ENCODE results near the gene BEST1. TPM values are rescaled to one million over a fixed set of nuclear protein-coding genes. Genes with fewer than 3 reads are reported as not detected.

The BEST1 gene
- under 0.01 TPM in 1 of 2 replicates, not detected in the other for total RNA-seq

DNA sequence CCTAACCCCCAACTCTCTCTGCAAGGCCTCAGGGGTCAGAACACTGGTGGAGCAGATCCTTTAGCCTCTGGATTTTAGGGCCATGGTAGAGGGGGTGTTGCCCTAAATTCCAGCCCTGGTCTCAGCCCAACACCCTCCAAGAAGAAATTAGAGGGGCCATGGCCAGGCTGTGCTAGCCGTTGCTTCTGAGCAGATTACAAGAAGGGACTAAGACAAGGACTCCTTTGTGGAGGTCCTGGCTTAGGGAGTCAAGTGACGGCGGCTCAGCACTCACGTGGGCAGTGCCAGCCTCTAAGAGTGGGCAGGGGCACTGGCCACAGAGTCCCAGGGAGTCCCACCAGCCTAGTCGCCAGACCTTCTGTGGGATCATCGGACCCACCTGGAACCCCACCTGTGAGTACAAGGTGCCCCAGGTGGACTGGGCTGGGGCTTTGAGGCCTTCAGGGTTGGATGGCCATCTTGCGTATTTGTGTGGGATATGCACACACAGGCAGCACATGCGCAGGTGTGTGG, at the start of gene BEST1:
Gene BEST1, plus strand, starts transcription at position 317 of the 513 bp plus-strand sequence. CDS start 1,456 bp downstream, outside the sequence.

DNA sequence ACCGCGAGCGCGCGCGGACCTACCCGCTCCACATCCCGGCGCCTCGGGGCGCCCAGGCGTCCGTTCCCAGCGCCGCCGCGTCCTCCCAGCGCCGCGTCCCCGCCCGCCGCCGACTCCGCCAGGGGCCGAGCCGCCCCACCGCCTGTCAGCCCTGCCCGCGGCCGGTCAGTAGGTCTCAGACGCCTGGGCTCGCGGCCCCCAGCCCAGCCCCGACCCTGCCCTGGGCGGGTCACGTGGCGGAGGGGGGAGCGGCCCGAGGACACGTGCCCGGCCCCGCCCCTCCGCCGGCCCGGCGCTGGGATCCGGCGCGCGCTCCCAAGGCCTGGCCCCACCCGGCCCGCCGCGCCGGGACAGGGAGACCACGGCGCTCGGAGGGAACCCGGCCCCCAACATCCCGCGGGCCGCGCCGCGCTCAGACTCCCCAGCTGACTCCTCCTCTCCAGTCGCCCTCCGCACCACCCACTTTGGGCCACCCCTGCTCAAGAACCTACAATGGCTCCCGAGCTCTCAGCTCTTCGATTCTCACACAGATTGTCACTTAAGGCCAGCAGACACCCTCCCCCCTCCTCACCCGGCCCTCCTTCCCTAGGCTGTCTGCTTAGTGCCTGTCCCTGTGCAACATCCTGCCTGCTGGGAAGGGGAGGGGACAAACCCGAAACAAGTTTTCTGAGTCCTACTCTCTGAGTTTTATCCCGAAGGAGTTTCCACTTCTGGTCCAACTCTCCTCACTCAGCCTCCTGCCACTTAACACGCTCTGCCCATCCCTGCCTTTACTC, 32.6 kb upstream of the BEST1 start, which contains the start of gene RAB3IL1:
Gene RAB3IL1, minus strand, starts transcription at position 233 of the 776 bp plus-strand sequence. Its CDS starts 199 bp downstream, at position 34.

DNA sequence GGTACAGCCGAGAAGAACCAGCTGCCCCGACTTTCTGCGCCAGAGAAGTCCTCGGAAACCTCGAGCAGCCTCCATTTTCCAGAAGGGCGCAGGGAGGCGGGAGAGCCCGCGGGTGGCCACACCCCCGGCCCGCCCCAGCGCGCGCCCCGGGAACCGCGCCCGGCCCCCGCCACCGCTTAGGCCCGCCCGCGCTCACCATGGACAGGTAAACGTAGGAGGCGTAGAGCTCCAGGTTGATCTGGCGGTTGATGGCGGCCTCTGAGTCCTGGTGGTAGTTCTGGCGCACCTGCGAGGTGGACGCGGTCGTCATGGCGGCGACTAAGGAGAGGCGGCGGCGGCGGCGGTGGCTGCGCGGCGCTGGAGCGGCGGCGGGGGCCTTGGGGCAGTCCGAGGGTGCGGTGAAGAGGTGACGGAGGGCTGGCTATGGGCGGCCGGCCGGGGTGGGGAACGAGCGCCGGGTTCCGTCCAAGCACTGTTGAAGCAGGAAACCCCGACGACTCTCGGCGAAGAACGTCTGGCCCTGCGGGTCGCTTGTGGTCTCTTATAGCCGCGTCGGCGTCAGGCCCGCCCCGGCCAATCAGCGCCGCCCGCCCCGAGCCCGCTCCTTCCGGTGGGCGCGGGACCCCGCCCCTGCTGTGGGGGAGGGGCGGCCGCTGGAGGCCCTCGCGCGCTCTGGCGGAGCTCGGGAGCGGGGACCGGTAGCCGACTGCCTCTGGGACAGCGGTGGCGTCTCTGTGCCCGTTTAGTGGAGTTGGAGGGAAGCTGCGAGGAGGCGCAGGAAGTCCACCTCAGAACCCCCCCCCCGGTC, 17.2 kb downstream of the BEST1 start, which contains the start of gene FTH1:
Gene FTH1, minus strand, starts transcription at position 519 of the 808 bp plus-strand sequence. Its CDS starts 209 bp downstream, at position 310.

Other genes with a start within 250 kb of the BEST1 start
- gene MYRF, start 197.7 kb upstream of the BEST1 start, total RNA-seq, result 0.91 and 0.97 TPM in 2 replicates
- 51.5 and 71.1 TPM in 2 replicates for gene TMEM258, start 157.8 kb upstream of the BEST1 start, total RNA-seq
- gene FEN1, start 157.4 kb upstream of the BEST1 start, total RNA-seq, result 45.8 and 52.6 TPM in 2 replicates
- 69.8 and 75.5 TPM in 2 replicates for gene FADS1, start 133.3 kb upstream of the BEST1 start, total RNA-seq
- gene FADS2, start 122.1 kb upstream of the BEST1 start, total RNA-seq, result 173 and 214 TPM in 2 replicates
- gene FADS3, start 58.8 kb upstream of the BEST1 start, total RNA-seq, result 123 and 147 TPM in 2 replicates
- 0.32 and 1.1 TPM in 2 replicates for gene RAB3IL1, start 32.8 kb upstream of the BEST1 start, total RNA-seq
- 339 and 510 TPM in 2 replicates for gene FTH1, start 17.3 kb downstream of the BEST1 start, total RNA-seq
- 21.8 and 31.2 TPM in 2 replicates for gene INCENP, start 173.7 kb downstream of the BEST1 start, total RNA-seq
- not detected in 2 replicates for gene SCGB1D1, start 239.9 kb downstream of the BEST1 start, total RNA-seq